ENCODE results near the gene PRDM16.

The PRDM16 gene

GRCh38 chr1:3250624-3251023 lies 181.6 kb downstream of the PRDM16 start:
- no peak for DNase-seq

GRCh38 chr1:3251099-3251806 lies 182.2 kb downstream of the PRDM16 start:
- no peak for DNase-seq

- no peak for DNase-seq
These were observed 182.9 kb downstream of the PRDM16 start for GRCh38 chr1:3251807-3252428.

GRCh38 chr1:3255680-3256079 lies 186.7 kb downstream of the PRDM16 start:
- DNase-seq: no peak

- DNase-seq: no peak
These were observed 188.8 kb downstream of the PRDM16 start for GRCh38 chr1:3257788-3258187.

- DNase-seq: no peak
These were observed 189.5 kb downstream of the PRDM16 start for GRCh38 chr1:3258386-3259003.

GRCh38 chr1:3259020-3259419 lies 190.0 kb downstream of the PRDM16 start:
- no peak for DNase-seq

- DNase-seq: no peak
These were observed 192.3 kb downstream of the PRDM16 start for GRCh38 chr1:3261007-3261968.

GRCh38 chr1:3261969-3262579 lies 193.1 kb downstream of the PRDM16 start:
- no peak for DNase-seq

- DNase-seq: no peak
These were observed 193.8 kb downstream of the PRDM16 start for GRCh38 chr1:3262681-3263286.

GRCh38 chr1:3263790-3264189 lies 194.8 kb downstream of the PRDM16 start:
- no peak for DNase-seq

GRCh38 chr1:3264456-3264855 lies 195.5 kb downstream of the PRDM16 start:
- no peak for DNase-seq

GRCh38 chr1:3265835-3266805 lies 197.1 kb downstream of the PRDM16 start:
- no peak for DNase-seq

- no peak for DNase-seq
These were observed 198.0 kb downstream of the PRDM16 start for GRCh38 chr1:3266870-3267549.

GRCh38 chr1:3267550-3268270 lies 198.7 kb downstream of the PRDM16 start:
- no peak for DNase-seq

GRCh38 chr1:3268281-3268680 lies 199.3 kb downstream of the PRDM16 start:
- no peak for DNase-seq

- DNase-seq: no peak
These were observed 201.6 kb downstream of the PRDM16 start for GRCh38 chr1:3270403-3271245.

GRCh38 chr1:3271866-3272265 lies 202.9 kb downstream of the PRDM16 start:
- no peak for DNase-seq

Data from NCI-H1048 (cell line).